ENCODE results near the gene MYO9A.
A peak's percentile ranks its signal among the peaks of the same experiment; 100 is the strongest.
"Not testable (repeated sequence)": the region's sequence is repeated elsewhere in the genome, so short reads cannot be mapped to it uniquely, and the experiment has no call there.

MYO9A gene

DNA sequence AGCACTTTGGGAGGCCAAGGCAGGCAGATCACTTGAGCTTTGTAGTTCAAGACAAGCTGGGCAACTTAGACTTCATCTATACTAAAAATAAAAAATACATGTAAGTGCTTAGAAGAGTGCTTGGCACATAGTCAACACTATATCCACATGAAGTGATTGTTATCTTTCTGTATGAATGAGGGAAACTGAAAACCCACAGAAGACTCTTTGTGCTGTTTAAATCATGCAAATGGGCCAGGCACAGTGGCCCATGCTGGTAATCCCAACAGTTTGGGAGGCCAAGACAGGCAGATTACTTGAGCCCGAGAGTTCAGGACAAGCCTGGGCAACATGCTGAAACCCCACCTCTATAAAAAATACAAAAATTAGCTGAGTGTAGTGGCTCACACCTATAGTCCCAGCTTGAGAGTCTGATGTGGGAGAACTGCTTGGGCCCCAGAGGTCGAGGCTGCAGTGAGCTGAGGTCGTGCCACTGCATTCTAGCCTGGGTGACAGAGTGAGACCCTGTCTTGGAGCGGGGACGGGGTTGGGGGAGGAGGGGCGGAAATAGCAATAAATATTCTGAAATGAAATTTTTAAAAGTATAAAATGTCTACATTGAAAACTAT, 177.9 kb downstream of the MYO9A start:
- DNase-seq: peak; percentile 27

DNA sequence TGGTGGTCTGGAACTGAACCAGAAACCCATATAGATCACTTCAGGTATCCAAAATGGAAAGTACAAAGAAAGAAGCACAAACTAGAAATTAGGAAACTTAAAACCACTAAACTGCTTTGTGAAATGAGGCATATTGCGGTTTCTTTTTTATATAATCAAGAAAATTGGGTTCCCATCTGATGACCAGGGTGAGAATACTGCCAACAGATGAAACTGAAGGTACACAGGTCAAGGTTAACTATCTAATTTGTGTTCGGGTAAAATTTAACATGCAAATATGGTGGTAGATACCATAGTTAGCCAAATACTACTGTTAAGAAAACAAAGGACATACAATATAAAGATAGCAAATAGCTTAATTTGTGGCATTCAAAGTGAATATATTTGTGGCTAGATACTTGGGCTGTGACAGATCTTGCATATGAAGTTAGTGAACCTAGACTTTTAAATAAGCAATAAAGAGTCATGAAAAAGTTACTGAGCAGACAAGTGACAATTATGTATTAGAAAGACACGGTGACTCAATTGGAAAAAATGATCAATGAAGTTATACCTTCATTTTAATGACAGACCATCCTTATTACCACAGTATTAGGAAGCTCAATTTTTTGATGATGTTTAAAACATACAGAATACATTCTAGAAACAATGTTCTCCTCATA, 180.2 kb downstream of the MYO9A start:
- no peak for DNase-seq

DNA sequence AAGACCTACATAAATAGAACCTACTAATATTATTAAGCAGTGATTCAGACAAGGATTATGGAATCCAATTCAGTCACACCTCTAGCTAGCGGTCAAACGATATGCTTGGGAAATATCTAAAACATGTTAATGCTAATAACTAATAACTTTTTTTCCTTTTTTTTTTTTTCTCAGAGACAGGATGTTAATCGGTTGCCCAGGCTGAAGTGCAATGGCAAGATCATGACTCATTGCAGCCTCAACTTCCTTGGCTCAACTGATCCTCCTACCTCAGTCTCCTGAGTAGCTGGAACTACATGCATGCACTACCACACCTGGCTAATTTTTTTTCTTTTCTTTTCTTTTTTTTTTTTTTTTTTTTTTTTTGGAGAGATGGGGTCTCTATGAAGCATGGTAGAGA, 183.5 kb downstream of the MYO9A start:
- no peak for DNase-seq

DNA sequence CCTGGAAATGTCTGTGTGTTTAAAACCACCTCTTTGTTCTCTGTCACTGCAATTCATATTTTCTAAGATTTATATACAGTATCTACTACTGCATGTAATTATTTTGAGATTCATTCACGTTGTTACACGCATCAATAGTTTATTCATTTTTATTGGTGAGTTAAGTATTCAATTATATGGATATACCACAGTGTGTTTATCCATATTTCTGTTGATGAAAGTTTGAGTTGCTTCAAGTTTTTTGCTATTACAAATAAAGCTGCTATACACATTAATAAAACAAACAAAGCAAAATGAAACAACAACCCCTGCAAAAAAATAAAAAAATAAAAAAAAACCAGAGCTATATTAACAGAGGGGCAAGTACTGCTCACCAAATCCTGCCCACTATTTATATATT, 185.3 kb downstream of the MYO9A start:
- no peak for DNase-seq

DNA sequence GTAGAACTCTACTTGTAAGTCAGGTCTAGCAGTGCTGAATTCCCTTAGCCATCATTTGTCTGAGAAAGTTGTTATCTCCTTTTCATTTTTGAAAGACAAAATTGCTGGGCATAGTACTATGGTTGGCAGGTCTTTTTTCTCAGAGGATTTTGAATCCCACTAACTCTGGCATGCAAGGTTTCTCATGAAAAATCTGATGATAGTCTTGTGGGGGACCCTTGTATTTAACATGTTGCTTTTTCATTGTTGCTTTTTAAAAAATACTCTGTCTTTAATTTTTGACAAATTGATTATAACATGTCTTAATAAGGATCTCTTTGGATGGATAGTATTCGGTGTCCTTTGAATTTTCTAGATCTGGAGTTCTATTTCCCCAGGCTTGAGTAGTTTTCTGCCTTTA, 186.7 kb downstream of the MYO9A start:
- no peak for DNase-seq

DNA sequence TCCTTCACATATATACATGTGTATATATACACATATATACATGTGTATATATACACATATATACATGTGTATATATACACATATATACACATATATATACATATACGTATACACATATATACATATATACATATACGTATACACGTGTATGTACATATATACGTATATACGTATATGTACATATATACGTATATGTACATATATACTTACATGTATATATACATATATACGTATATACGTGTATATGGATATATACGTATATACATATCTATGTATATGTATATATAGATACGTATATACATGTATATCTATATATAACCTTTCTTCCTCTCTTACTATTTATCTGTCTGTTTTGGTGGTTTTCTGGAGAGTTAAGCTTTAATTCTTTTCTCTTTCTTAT, 192.8 kb downstream of the MYO9A start:
- no peak for DNase-seq

DNA sequence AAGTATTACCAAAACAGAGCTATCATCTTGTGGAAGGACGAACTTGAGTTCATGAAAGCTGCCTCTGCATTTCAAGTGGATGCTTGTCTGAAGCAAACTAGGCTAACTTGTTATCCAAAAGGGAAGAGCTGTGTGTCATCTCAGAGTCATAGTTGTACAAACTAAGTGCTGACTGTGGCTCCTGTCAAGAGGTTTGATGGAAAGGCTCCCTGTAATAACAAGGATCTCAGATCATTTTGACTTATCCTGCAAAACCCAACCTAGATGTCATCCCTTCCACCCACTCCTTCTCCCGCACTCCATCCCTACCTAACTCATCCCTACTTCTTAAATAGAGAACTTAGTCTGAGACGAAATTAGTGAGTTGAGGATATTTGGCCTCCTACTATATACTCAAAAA, 196.8 kb downstream of the MYO9A start:
- no peak for DNase-seq

DNA sequence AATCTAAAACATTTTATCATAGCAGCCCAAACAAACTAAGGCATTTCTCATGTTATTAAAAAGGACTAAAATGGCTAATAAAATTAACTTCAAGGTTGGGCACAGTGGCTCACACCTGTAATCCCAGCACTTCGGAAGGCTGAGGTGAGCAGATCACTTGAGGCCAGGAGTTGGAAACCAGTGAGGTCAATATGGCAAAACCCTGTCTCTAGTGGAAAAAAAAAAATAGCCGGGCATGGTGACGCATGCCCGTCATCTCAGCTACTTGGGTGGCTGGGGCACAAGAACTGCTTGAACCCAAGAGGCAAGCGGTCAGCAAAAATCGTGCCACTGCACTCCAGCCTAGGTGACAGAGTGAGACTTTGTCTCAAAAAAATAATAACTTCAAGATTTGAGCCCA, 197.4 kb downstream of the MYO9A start:
- no peak for DNase-seq

DNA sequence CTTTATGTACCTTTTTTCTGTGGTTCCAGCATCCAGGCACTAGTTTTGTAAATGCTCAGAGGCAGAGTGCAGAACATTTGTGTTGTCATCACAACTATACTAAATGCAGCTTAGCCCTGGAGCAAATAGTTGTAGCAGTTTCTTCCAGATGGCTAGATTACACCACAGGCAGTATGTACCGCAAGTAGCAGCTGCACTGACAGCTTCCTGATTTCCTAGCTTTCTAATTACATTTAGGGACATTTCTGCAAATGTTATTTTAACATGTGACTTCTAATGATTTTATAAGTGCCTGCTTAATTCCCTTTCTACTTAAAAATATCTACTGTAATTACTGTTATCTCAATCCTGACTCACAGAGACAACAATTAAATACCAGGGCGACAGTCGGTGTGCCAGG, 201.1 kb downstream of the MYO9A start:
- DNase-seq: no peak

DNA sequence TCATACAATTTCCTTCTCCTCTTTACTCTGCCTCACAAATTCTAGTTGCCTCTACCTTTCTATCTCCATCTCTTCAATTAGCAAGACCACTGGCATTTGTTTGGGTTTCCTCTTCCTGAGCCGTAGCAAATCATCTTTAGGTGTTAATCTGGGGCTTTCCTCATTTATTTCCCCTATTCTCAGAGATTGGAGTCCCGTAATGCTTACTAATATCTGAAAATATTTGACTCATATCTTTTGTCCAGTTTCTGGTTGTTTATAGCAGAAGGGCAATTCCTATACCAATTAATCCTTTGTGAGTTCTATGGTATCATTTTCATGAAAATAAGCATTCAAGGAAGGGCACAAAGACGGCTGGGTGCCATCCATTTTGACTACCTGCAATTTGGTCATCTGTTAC, 203.9 kb downstream of the MYO9A start:
- no peak for DNase-seq

DNA sequence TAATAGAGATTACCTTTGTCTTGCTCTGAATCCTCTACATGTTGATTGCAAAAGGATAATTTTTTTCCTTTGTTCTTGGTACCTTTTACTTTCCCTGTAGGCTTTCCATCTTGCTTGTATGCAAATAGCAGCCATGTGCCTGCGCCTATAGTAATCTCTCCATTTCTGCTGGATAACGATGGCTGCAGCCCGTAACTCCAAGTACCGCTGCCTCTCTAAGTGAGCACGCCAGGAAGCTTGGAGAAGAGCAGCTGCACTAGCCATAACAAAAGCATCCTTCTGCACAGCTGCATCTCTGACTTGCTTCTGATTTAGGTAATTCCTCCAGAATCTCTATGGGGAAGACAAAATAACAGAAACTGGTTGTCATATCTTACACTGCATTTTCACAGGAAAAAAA, 218.3 kb downstream of the MYO9A start:
- DNase-seq: no peak

DNA sequence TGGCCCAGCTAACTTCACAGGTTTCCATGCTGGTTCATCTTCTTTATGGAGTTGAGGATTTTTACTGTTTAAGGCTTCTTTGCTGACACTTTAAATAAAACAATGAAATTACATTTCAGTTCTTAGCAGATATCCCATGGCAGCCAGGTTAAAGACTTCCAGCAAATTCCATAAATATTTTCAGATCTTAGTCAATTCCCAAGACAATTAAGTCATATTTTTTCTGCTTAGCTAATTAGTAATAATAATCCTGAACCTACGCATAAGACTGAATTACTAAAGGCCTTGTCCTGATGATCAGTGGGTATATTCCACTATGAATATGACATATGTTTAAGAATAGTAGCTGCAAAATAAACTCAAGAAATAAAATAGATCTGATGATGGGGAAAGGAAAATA, 224.3 kb downstream of the MYO9A start:
- DNase-seq: no peak

DNA sequence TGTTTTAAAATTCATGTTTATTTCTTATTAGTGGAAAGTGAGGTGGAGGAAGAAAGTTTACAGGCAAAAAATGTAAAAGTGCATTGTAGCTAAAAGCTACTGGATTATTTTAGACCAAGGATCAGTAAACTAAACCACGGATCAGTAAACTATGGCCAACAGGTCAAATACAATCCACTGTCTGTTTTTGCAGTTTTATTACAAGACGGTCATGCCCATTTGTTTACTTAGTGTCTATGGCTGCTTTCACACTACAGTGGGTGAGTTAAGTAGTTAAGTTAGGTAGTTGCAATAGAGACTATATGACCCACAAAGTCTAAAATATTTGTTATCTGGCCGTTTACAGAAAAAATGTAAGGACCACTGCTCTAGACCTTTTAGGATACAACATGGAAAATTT, 225.6 kb downstream of the MYO9A start:
- no peak for DNase-seq

DNA sequence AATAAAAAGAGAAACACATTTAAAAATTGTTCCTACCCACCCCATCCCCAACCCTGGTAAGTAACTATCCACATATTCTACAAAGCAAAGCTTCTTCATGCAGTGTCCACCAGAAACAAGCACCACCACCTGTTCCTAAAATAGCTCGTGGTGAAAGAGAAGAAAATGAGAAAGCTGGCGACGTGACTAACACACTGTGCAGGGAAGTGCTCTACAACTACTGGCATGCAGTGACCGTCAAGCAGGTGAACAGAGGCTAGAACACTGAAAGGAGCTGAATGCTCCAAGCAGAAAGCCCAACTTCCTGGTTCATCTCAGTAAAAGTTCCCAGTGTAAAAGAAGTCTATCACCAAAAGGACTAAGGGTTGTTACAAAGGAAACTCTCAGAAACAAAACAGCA, 226.9 kb downstream of the MYO9A start:
- no peak for DNase-seq

DNA sequence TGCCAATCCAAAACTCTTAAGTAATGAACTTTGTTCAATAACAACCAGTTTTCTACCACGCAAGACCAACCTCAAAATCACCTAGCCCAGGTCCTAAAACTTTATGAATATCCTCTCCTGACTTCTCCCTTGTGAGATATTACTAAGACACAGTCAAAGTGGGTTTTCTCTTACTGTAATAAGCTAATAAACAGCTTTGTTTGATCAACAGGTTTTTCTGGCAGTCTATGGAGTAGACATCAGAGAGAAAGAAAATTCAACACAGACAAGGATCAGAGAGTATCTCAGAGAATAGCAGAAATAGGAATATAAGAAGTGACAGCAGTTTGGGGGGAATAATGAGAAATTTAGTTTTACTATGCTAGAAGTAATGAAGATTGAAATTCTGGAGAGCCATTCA, 228.0 kb downstream of the MYO9A start:
- DNase-seq: no peak

DNA sequence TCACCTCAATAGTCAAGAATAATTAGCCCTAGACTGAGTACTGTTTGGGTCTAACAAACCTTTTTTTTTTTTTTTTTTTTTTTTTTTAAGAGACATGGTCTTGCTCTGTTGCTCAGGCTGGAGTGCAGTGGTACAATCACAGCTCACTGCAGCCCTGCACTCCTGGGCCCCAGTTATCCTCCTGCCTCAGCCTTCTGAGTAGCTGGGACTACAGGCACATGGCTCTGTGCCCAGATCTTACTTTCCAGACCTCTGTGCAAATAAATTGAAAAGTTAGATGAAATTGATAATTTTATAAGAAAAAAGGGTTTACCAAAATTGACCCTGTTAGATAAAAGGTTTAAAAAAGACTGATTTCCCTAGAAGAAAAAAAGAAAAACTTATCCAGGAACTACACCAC, 228.6 kb downstream of the MYO9A start:
- DNase-seq: no peak

DNA sequence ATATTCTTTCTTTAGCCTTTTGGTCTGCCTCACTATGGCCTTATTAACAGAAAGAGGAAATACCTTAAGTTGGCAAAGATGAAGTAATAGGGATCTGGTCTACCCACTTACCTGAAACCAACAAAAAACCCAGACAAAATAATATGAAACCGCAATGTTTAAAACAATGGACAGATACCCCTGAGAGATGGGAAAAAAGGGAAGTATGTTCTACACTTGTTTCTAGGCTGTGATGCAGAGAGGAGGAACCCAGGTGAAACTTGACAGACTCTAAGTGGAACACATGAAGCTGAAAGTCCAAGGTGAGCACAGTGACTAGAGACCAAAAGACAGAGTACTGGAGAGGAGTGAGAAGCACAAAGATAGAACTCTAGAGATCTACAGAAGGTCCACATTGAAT, 229.2 kb downstream of the MYO9A start:
- no peak for DNase-seq

DNA sequence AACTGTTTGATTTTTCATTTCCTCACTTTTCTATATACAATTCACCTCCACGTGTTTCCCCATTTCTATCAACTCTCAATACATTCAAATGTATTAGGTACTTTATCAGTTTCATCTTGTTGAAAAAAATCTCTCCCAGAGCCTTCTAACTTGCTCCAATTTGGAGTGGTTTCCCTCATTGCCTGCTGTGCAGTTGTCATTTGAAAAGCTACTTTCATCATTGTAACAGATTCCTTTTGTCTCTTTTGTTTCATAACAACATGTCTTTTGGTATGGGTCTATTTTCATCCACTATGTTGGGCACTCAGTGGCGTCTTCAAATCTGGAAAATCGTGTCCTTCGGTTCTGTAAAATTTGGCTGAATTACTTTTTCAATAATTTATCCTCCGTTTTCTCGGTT, 232.6 kb downstream of the MYO9A start:
- DNase-seq: no peak

DNA sequence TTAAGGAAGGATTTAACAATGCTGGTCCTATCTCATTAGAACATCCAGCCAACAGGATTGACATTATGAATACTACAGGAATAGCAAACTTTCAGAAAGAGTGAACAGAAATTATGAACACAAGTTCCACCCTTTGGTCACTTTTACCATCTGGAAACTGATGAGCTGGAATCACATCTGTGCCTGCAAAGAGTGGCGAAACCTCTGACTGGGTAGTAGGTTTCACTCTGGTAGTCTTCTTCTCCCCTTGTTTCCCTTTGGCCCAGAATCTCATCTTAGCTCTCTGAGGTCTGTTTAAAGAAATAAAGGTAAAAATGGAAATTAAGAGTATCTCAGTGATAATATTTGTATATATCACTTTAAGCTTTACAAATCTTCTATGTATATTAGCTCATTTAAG, 234.5 kb downstream of the MYO9A start:
- DNase-seq: no peak

DNA sequence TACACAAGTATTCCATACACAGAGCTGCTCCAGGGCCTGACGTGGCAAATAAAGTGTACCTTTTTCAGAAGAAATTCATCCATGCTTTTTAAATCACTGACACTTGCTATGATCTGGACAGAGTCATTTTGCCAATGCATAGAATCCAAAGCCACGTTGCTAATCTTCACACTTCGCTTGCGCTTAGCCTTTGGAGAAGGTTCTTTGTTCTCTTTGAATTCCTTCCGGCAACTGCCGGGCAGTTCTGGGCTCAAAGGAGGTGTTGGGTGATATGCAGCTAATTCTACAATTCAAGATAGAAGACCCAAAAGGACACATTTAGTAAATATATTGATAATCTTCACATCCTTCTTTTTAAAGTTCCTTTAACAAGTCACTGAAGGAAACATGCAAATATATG, 237.7 kb downstream of the MYO9A start:
- no peak for DNase-seq

DNA sequence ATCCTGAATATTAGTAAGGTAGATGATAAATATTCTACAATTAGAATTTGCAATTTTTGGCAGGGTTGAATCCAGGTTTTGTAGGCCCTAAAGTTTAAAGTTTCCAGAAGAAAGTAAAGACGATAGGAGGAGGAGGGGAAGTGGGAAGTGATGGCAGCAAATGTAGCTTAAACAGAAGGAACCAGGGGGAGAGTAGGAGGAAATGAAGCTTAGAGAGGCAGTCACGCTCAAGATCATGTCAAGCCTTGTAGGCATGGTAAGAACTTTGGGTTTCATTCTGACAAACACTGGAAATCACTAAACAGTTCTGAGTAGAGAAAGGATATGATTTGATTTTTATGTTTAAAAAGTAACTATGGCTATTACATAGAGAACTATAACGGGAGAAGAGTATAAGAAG, 243.7 kb downstream of the MYO9A start:
- DNase-seq: no peak

DNA sequence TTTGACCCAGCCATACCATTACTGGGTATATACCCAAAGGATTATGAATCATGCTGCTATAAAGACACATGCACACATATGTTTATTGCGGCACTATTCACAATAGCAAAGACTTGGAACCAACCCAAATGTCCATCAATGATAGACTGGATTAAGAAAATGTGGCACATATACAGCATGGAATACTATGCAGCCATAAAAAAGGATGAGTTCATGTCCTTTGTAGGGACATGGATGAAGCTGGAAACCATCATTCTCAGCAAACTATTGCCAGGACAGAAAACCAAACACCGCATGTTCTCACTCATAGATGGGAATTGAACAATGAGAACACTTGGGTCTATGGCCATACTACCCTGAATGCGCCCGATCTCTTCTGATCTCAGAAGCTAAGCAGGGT, 259.7 kb downstream of the MYO9A start:
- DNase-seq: not testable (repeated sequence)

DNA sequence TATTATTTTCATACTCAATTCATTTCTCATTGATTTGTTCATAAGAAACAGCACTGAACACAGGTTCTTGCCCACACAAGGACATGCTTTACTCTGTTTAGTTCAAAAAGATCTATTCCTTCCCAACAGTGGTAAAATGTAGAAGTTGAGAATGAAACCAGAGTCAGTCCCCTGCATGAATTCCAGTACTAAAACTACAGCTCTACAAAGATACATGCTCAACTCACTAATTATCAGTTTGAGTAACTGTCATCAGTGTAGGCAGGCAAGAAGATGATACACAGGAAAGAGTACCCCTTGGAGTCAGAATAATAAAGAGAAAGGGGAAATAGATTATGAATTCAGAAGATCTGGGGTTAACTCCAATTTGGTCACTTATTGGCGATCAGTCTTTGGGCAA, 264.4 kb downstream of the MYO9A start:
- no peak for DNase-seq

DNA sequence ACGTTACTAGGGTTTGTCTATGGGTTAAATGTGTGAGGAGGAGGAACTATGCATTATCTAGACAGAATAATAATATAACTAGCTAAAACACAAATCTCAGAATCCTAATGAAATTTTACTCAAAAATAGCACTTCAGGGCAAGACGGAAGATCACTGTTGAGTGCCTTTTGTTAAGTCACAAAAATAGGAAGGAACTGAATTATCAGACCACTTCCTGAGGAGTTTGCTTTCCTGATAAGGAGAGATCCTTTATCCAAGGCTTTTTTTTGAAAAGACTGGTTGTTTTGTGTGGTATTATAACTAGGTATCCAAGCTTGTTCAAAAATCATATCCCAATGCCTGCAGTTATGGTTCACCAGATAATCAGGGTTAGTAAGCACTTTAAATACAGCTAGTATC, 273.0 kb downstream of the MYO9A start:
- DNase-seq: no peak

DNA sequence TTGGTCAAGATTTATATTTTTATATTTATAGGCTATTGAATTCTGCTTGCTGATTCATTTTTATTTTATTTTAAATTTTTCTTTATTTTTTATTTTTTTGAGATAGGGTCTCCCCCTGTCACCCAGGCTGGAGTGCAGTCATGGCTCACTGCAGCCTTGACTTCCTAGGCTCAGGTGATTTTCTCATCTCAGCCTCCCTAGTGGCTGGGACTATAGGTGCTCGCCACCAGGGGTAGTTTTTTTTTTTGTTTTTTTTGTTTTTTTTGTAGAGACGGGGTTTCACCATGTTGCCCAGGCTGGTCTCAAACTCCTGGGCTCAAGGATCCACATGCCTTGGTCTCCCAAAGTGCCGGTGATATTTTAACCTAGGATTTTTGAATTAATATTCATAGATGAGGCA, 276.4 kb downstream of the MYO9A start:
- no peak for DNase-seq
